Ishikawa (cell line): ENCODE data around the gene SLC17A6.

Experiments
- CEBPB ChIP-seq: IDR thresholded peaks from 2 replicates; pipeline ENCODE4 v1.6.1; 2012
- CREB1 ChIP-seq: IDR thresholded peaks from 2 replicates; pipeline ENCODE4 v1.6.1; 2012; ENCODE audit warnings: low read depth
- EGR1 ChIP-seq: IDR thresholded peaks from 2 replicates; pipeline ENCODE4 v1.6.1; 2012
- EP300 ChIP-seq: IDR thresholded peaks from 2 replicates; pipeline ENCODE4 v1.6.1; 2012; ENCODE audit warnings: borderline replicate concordance
- FOXM1 ChIP-seq: IDR thresholded peaks from 2 replicates; pipeline ENCODE4 v1.6.1; 2012; ENCODE audit warnings: low read depth, borderline replicate concordance
- NFIC ChIP-seq: IDR thresholded peaks from 2 replicates; pipeline ENCODE4 v1.6.1; 2012
- RAD21 ChIP-seq: IDR thresholded peaks from 2 replicates; pipeline ENCODE4 v1.6.1; 2012; ENCODE audit warnings: low read depth
- TAF1 ChIP-seq: IDR thresholded peaks from 2 replicates; pipeline ENCODE4 v1.6.1; 2012; ENCODE audit warnings: low read depth, mild to moderate bottlenecking
- TCF12 ChIP-seq: IDR thresholded peaks from 2 replicates; pipeline ENCODE4 v1.6.1; 2012; ENCODE audit warnings: low read depth
- TEAD4 ChIP-seq: IDR thresholded peaks from 2 replicates; pipeline ENCODE4 v1.6.1; 2012
- USF1 ChIP-seq: IDR thresholded peaks from 2 replicates; pipeline ENCODE4 v1.6.1; 2012
- YY1 ChIP-seq: IDR thresholded peaks from 2 replicates; pipeline ENCODE4 v1.6.1; 2012; ENCODE audit warnings: low read depth
- ZBTB7A ChIP-seq: IDR thresholded peaks from 2 replicates; pipeline ENCODE4 v1.6.1; 2012; ENCODE audit warnings: low read depth
- TF ChIP-seq, protein P1 (sequence below): IDR thresholded peaks from 2 replicates; pipeline ENCODE4 v1.6.1; 2012
- TF ChIP-seq, protein P2 (sequence below): IDR thresholded peaks from 2 replicates; pipeline ENCODE4 v1.6.1; 2012; ENCODE audit warnings: low read depth, mild to moderate bottlenecking

Gene SLC17A6

GRCh38 chr11:22343032-22343324, 4.8 kb downstream of the SLC17A6 start:
- TF ChIP-seq CREB1 = no peak
- no peak for TF ChIP-seq USF1
- TF ChIP-seq CEBPB = no peak
- TF ChIP-seq, protein P1, sequence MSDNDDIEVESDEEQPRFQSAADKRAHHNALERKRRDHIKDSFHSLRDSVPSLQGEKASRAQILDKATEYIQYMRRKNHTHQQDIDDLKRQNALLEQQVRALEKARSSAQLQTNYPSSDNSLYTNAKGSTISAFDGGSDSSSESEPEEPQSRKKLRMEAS = no peak
- no peak for TF ChIP-seq EP300
- no peak for TF ChIP-seq ZBTB7A
- no peak for TF ChIP-seq TCF12
- TF ChIP-seq, protein P2, sequence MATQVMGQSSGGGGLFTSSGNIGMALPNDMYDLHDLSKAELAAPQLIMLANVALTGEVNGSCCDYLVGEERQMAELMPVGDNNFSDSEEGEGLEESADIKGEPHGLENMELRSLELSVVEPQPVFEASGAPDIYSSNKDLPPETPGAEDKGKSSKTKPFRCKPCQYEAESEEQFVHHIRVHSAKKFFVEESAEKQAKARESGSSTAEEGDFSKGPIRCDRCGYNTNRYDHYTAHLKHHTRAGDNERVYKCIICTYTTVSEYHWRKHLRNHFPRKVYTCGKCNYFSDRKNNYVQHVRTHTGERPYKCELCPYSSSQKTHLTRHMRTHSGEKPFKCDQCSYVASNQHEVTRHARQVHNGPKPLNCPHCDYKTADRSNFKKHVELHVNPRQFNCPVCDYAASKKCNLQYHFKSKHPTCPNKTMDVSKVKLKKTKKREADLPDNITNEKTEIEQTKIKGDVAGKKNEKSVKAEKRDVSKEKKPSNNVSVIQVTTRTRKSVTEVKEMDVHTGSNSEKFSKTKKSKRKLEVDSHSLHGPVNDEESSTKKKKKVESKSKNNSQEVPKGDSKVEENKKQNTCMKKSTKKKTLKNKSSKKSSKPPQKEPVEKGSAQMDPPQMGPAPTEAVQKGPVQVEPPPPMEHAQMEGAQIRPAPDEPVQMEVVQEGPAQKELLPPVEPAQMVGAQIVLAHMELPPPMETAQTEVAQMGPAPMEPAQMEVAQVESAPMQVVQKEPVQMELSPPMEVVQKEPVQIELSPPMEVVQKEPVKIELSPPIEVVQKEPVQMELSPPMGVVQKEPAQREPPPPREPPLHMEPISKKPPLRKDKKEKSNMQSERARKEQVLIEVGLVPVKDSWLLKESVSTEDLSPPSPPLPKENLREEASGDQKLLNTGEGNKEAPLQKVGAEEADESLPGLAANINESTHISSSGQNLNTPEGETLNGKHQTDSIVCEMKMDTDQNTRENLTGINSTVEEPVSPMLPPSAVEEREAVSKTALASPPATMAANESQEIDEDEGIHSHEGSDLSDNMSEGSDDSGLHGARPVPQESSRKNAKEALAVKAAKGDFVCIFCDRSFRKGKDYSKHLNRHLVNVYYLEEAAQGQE = no peak
- no peak for TF ChIP-seq TAF1
- no peak for TF ChIP-seq YY1

GRCh38 chr11:22343371-22344032, 5.3 kb downstream of the SLC17A6 start:
- TF ChIP-seq CREB1 (no peak), RAD21 (no peak), USF1 (no peak), TCF12 (no peak), YY1 (no peak), NFIC (no peak), CEBPB (no peak), EP300 (no peak), EGR1 (no peak), ZBTB7A (no peak), FOXM1 (no peak), TEAD4 (no peak), TAF1 (no peak)
- TF ChIP-seq, protein P2 = no peak
- TF ChIP-seq, protein P1 = no peak

- TF ChIP-seq USF1 (no peak), CEBPB (no peak)
- TF ChIP-seq, protein P1 = no peak
These were observed 5.9 kb downstream of the SLC17A6 start for GRCh38 chr11:22344081-22344480.

DNA sequence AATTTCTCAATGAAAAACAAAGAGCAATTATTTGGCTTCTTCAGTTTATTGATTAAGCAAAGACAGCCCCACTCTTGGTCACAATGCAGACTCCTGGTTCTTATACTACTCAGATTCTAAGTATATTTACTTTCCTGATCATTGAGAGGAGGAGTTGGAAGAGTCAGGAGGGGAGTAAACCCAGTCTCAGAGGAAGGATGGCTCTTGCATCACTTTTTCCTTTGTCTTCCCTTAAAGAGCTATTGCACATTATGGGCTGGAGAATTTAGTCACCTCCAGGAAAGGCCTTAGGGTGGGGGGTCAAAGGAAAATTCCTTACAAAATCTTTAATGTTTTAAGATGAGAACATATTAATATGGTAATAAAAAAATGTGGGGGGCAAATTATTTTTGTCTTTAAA, 8.1 kb downstream of the SLC17A6 start:
- no peak for TF ChIP-seq USF1

- TF ChIP-seq ZBTB7A (no peak), NFIC (no peak), TCF12 (no peak), CREB1 (no peak)
- TF ChIP-seq, protein P1 = no peak
- TF ChIP-seq, protein P2 = peak; percentile 54; the same call in 1 of the 2 replicates
These were observed 9.8 kb downstream of the SLC17A6 start for GRCh38 chr11:22347857-22348487.
